ENCODE data around the gene VWA3B. TPM values are rescaled to one million over a fixed set of nuclear protein-coding genes. Genes with fewer than 3 reads are reported as not detected.

VWA3B gene
- total and polyA plus RNA-seq, 2 of the 4 experiments (the other 2 are of a cell fraction), result not detected

DNA sequence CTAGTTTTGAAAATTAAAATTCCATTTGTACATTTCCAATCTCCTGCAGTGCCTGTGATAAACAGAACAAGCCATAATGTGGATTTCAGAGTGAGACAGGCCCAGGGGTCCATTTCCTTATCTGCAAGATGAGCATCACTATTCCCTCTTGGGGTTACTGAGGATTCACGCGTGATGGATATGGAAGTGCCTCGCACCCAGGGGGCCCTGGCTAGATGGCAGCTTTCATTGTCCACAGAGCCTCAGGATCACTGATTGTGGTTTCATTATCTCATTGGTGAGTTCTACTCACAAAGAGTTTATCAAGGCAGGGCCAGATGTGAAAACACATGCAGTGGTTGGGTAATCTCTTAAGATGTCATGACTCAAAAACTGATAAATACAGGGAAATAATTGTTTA lies 270.9 kb downstream of the VWA3B start:
- no peak overlapping the region for H2BK5ac ChIP-seq (ENCODE audit: low read depth, low read length, poor library complexity, severe bottlenecking)
- H3K14ac ChIP-seq (replicated peaks; ENCODE audit: low read depth, low read length), result no peak overlapping the region
- in situ Hi-C loops (cut with MboI; ENCODE audit: low sequenced_read_pairs), result no loop called here
- intact Hi-C loops (cut with micrococcal nuclease), result no loop called here
- no peak overlapping the region for H3K56ac ChIP-seq (ENCODE audit: extremely low read depth, insufficient read depth, low read length)
- H3K4ac ChIP-seq (ENCODE audit: low read depth, low read length), result no peak overlapping the region
- H3K79me1 ChIP-seq (ENCODE audit: low read depth in 1 of 2, low read length in 2 of 2), result no peaks in the 10 kb centered on the region
- no peak overlapping the region for H3K18ac ChIP-seq (ENCODE audit: low read depth, low read length)
- TF ChIP-seq, protein P1, sequence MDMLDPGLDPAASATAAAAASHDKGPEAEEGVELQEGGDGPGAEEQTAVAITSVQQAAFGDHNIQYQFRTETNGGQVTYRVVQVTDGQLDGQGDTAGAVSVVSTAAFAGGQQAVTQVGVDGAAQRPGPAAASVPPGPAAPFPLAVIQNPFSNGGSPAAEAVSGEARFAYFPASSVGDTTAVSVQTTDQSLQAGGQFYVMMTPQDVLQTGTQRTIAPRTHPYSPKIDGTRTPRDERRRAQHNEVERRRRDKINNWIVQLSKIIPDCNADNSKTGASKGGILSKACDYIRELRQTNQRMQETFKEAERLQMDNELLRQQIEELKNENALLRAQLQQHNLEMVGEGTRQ (IDR thresholded peaks at IDR 0.05; ENCODE audit: low read depth, low read length), result no peak
- TF ChIP-seq CEBPB (IDR thresholded peaks at IDR 0.05; ENCODE audit: low read depth, low read length) (no peak), MXI1 (IDR thresholded peaks at IDR 0.05; ENCODE audit: borderline replicate concordance, low read depth, low read length) (no peak), RFX5 (IDR thresholded peaks at IDR 0.05; ENCODE audit: low read depth, low read length) (no peak), MAFK (IDR thresholded peaks at IDR 0.05; ENCODE audit: low read depth, low read length) (no peak), BHLHE40 (IDR thresholded peaks at IDR 0.05; ENCODE audit: low read depth, low read length) (no peak), RCOR1 (IDR thresholded peaks at IDR 0.05; ENCODE audit: insufficient replicate concordance, low read length) (no peak)
- TF ChIP-seq, protein P2, sequence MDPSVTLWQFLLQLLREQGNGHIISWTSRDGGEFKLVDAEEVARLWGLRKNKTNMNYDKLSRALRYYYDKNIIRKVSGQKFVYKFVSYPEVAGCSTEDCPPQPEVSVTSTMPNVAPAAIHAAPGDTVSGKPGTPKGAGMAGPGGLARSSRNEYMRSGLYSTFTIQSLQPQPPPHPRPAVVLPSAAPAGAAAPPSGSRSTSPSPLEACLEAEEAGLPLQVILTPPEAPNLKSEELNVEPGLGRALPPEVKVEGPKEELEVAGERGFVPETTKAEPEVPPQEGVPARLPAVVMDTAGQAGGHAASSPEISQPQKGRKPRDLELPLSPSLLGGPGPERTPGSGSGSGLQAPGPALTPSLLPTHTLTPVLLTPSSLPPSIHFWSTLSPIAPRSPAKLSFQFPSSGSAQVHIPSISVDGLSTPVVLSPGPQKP (IDR thresholded peaks at IDR 0.05; ENCODE audit: borderline replicate concordance, low read depth, low read length), result no peak
- dilution Hi-C loops (cut with HindIII; ENCODE audit: low sequenced_read_pairs, unreplicated experiment), result no loop called here
- no peak overlapping the region for H3K23ac ChIP-seq (ENCODE audit: low read depth, low read length)
- H2AFZ ChIP-seq (replicated peaks; ENCODE audit: low read length, poor library complexity), result no peak overlapping the region
- H3K9me3 ChIP-seq (ENCODE audit: control insufficient read depth, insufficient read depth, low read length), result no peaks in the 10 kb centered on the region
- no peak overlapping the region for H3K27ac ChIP-seq (ENCODE audit: insufficient read depth, low read length)
- no peak overlapping the region for H3K4me3 ChIP-seq (ENCODE audit: insufficient read depth, low read depth, low read length)
- no peaks in the 10 kb centered on the region; the same call in 1 of the 2 replicates for H4K20me1 ChIP-seq (ENCODE audit: insufficient read depth, low read length)
- H2AK5ac ChIP-seq (ENCODE audit: low read depth, low read length), result no peak overlapping the region
- no CpG with 5 or more reads among the region's 3 CpGs for WGBS, 2 experiments (ENCODE audit: extremely low coverage in 2 of 2, insufficient read length in 1 of 2)
- no peak overlapping the region for H2BK120ac ChIP-seq (ENCODE audit: low read depth, low read length)
- H3K9ac ChIP-seq (ENCODE audit: low read depth, low read length), result no peak overlapping the region
- no peak overlapping the region for H2BK15ac ChIP-seq (ENCODE audit: low read depth, low read length)
- no peak overlapping the region for H3K4me2 ChIP-seq (ENCODE audit: low read depth, low read length)
- no peak overlapping the region for H2BK20ac ChIP-seq (ENCODE audit: low read depth, low read length)
- H4K91ac ChIP-seq (ENCODE audit: insufficient read depth, low read depth, low read length), result no peak overlapping the region
- no peaks in the 10 kb centered on the region for H3K4me1 ChIP-seq (ENCODE audit: control insufficient read depth, insufficient read depth, low read length)
- no peaks in the 10 kb centered on the region for H3K9me1 ChIP-seq (ENCODE audit: insufficient read depth, low read length)
- no peak overlapping the region for H2AK9ac ChIP-seq (replicated peaks; ENCODE audit: low read depth, low read length, poor library complexity)
- H3K27me3 ChIP-seq (ENCODE audit: control insufficient read depth, insufficient read depth, low read length), result peaks cover 3% of the 10 kb centered on the region
- ATAC-seq (ENCODE audit: low read depth) (no peak), DNase-seq (no peak)
- H4K5ac ChIP-seq (ENCODE audit: low read depth, low read length), result no peak overlapping the region
- H4K8ac ChIP-seq (ENCODE audit: low read depth in 2 of 2, low read length in 2 of 2), result no peak overlapping the region
- no peaks in the 10 kb centered on the region for H3K36me3 ChIP-seq (ENCODE audit: control insufficient read depth, insufficient read depth, low read length)
- POLR2A ChIA-PET (ENCODE audit: unreplicated experiment), result no interaction called here
- no TSS peak for BruUV-seq (replicated peaks)
- CTCF ChIA-PET, result no interaction called here

Measured in IMR-90 (cell line).